Activated naive CD8-positive, alpha-beta T cell treated with anti-CD3 and anti-CD28 coated beads, Interleukin-2, amount 10 ng/mL, durations not matched to agents 7 days and 5 days (primary cell): ENCODE measurements around the gene MYO1C. TPM values are rescaled to one million over a fixed set of nuclear protein-coding genes. Genes with fewer than 3 reads are reported as not detected.

ENCODE experiments used
- ATAC-seq: fragments of 150-1000 bp; cut with Tn5 transposase; one replicate; pipeline ENCODE4 v1.10.0; 2021; ENCODE audit warnings: low read depth, moderate library complexity
- POLR2A ChIA-PET: fragments of 350-600 bp; sonication (Branson Sonifier 250); formaldehyde crosslinking; loops from one replicate; lab custom pipeline; 2021; ENCODE audit warnings: antibody characterized with exemption; lab: Charles Lee
- DNase-seq: peaks from one replicate; pipeline ENCODE4 v3.0.0; 2021
- H3K27ac Mint-ChIP-seq: one replicate; pipeline ENCODE4 v1.8.0; 2022; ENCODE audit warnings: mild to moderate bottlenecking, mixed read lengths
- H3K27me3 Mint-ChIP-seq: one replicate; pipeline ENCODE4 v1.8.0; 2022; ENCODE audit warnings: mild to moderate bottlenecking, moderate library complexity, mixed read lengths
- H3K36me3 Mint-ChIP-seq: one replicate; pipeline ENCODE4 v1.8.0; 2021; ENCODE audit warnings: mild to moderate bottlenecking, mixed read lengths
- H3K4me1 Mint-ChIP-seq: one replicate; pipeline ENCODE4 v1.8.0; 2021; ENCODE audit warnings: mixed read lengths
- H3K4me3 Mint-ChIP-seq: one replicate; pipeline ENCODE4 v1.8.0; 2022; ENCODE audit warnings: mild to moderate bottlenecking, moderate library complexity, mixed read lengths
- H3K9me3 Mint-ChIP-seq: one replicate; pipeline ENCODE4 v1.8.0; 2021; ENCODE audit warnings: mixed read lengths
- total RNA-seq, 2 experiments: library from RNA; stranded (reverse); gene quantifications; one replicate each; pipeline ENCODE4 v1.2.3, GENCODE V29; 2021

MYO1C gene
- total RNA-seq, 2 experiments from 2014 or later, result 28.6 to 34.1 TPM

- Mint-ChIP-seq H3K27ac (no peak overlapping the region), H3K27me3 (peaks cover 7% of the 10 kb centered on the region), H3K4me3 (no peak overlapping the region), H3K9me3 (no peaks in the 10 kb centered on the region), H3K36me3 (peaks cover under 1% of the 10 kb centered on the region), H3K4me1 (peaks cover 9% of the 10 kb centered on the region)
- ATAC-seq (no peak), DNase-seq (no peak)
- POLR2A ChIA-PET, result interaction anchor here (0.7 kb wide), 1 partner anchor 204 kb away, joined by 9 read pairs; no protein-coding TSS in a partner anchor
Measured at GRCh38 chr17:1474402-1475189, 17.9 kb downstream of the MYO1C start.

GRCh38 chr17:1473841-1474240 lies 18.6 kb downstream of the MYO1C start:
- POLR2A ChIA-PET, result interaction anchor here (0.7 kb wide), 1 partner anchor 203 kb away, joined by 9 read pairs; no protein-coding TSS in a partner anchor
- no peak for DNase-seq

GRCh38 chr17:1473170-1473569 lies 19.3 kb downstream of the MYO1C start:
- ATAC-seq, result peak; percentile 77
- DNase-seq, result no peak
- Mint-ChIP-seq H3K27me3 (peaks cover 5% of the 10 kb centered on the region), H3K36me3 (peaks cover 13% of the 10 kb centered on the region), H3K4me1 (peaks cover 9% of the 10 kb centered on the region), H3K27ac (no peak overlapping the region), H3K9me3 (peaks cover 6% of the 10 kb centered on the region), H3K4me3 (no peak overlapping the region)
- POLR2A ChIA-PET, result interaction anchor here (1.1 kb wide), 1 partner anchor 10 kb away, joined by 3 read pairs; no protein-coding TSS in a partner anchor

More at GRCh38 chr17:1473841-1474240, 18.6 kb downstream of the MYO1C start:
- Mint-ChIP-seq H3K9me3 (peaks cover 3% of the 10 kb centered on the region), H3K27ac (no peak overlapping the region), H3K27me3 (peaks cover 5% of the 10 kb centered on the region), H3K4me3 (no peak overlapping the region), H3K36me3 (peaks cover 8% of the 10 kb centered on the region), H3K4me1 (peaks cover 9% of the 10 kb centered on the region)
- no peak for ATAC-seq

GRCh38 chr17:1471911-1472821 lies 20.3 kb downstream of the MYO1C start:
- H3K9me3 Mint-ChIP-seq, result peaks cover 6% of the 10 kb centered on the region
- peaks cover 5% of the 10 kb centered on the region for H3K27me3 Mint-ChIP-seq
- H3K4me3 Mint-ChIP-seq, result no peak overlapping the region
- ATAC-seq (no peak), DNase-seq (no peak)
- peaks cover 9% of the 10 kb centered on the region for H3K4me1 Mint-ChIP-seq
- H3K27ac Mint-ChIP-seq, result no peak overlapping the region
- POLR2A ChIA-PET, result interaction anchor here (1.1 kb wide), 1 partner anchor 9 kb away, joined by 3 read pairs; no protein-coding TSS in a partner anchor
- peaks cover 18% of the 10 kb centered on the region for H3K36me3 Mint-ChIP-seq

- peaks cover 18% of the 10 kb centered on the region for H3K36me3 Mint-ChIP-seq
- no peak overlapping the region for H3K27ac Mint-ChIP-seq
- POLR2A ChIA-PET, result no interaction called here
- ATAC-seq (no peak), DNase-seq (no peak)
- H3K9me3 Mint-ChIP-seq, result peaks cover 6% of the 10 kb centered on the region
- peaks cover 9% of the 10 kb centered on the region for H3K4me1 Mint-ChIP-seq
- H3K4me3 Mint-ChIP-seq, result no peak overlapping the region
- H3K27me3 Mint-ChIP-seq, result peaks cover 5% of the 10 kb centered on the region
Measured at GRCh38 chr17:1471490-1471889, 21.0 kb downstream of the MYO1C start.

- H3K4me1 Mint-ChIP-seq, result peaks cover 9% of the 10 kb centered on the region
- peaks cover 6% of the 10 kb centered on the region for H3K9me3 Mint-ChIP-seq
- H3K4me3 Mint-ChIP-seq, result no peak overlapping the region
- H3K27ac Mint-ChIP-seq, result no peak overlapping the region
- DNase-seq (no peak), ATAC-seq (no peak)
- peaks cover 18% of the 10 kb centered on the region for H3K36me3 Mint-ChIP-seq
- H3K27me3 Mint-ChIP-seq, result peaks cover 7% of the 10 kb centered on the region
- POLR2A ChIA-PET, result no interaction called here
Measured at GRCh38 chr17:1470755-1471462, 21.6 kb downstream of the MYO1C start.

GRCh38 chr17:1470071-1470754 lies 22.3 kb downstream of the MYO1C start:
- H3K27me3 Mint-ChIP-seq, result peaks cover 12% of the 10 kb centered on the region
- peaks cover 18% of the 10 kb centered on the region for H3K36me3 Mint-ChIP-seq
- POLR2A ChIA-PET, result no interaction called here
- peaks cover 6% of the 10 kb centered on the region for H3K9me3 Mint-ChIP-seq
- no peak for DNase-seq
- peaks cover 9% of the 10 kb centered on the region for H3K4me1 Mint-ChIP-seq
- no peak overlapping the region for H3K27ac Mint-ChIP-seq
- no peak overlapping the region for H3K4me3 Mint-ChIP-seq
- ATAC-seq, result no peak

GRCh38 chr17:1469231-1469852 lies 23.1 kb downstream of the MYO1C start:
- DNase-seq (no peak), ATAC-seq (no peak)
- H3K4me3 Mint-ChIP-seq, result no peak overlapping the region
- peaks cover 12% of the 10 kb centered on the region for H3K27me3 Mint-ChIP-seq
- H3K4me1 Mint-ChIP-seq, result peaks cover 9% of the 10 kb centered on the region
- peaks cover 18% of the 10 kb centered on the region for H3K36me3 Mint-ChIP-seq
- H3K27ac Mint-ChIP-seq, result no peak overlapping the region
- H3K9me3 Mint-ChIP-seq, result peaks cover 6% of the 10 kb centered on the region
- POLR2A ChIA-PET, result no interaction called here

- H3K36me3 Mint-ChIP-seq, result peaks cover 18% of the 10 kb centered on the region
- peaks cover 18% of the 10 kb centered on the region for H3K27me3 Mint-ChIP-seq
- peaks cover 6% of the 10 kb centered on the region for H3K9me3 Mint-ChIP-seq
- no peak overlapping the region for H3K4me3 Mint-ChIP-seq
- DNase-seq (no peak), ATAC-seq (no peak)
- peaks cover 5% of the 10 kb centered on the region for H3K4me1 Mint-ChIP-seq
- POLR2A ChIA-PET, result no interaction called here
- H3K27ac Mint-ChIP-seq, result no peak overlapping the region
Measured at GRCh38 chr17:1467898-1468492, 24.5 kb downstream of the MYO1C start.

- H3K36me3 Mint-ChIP-seq, result peaks cover 18% of the 10 kb centered on the region
- ATAC-seq (no peak), DNase-seq (no peak)
- POLR2A ChIA-PET, result no interaction called here
- peaks cover 22% of the 10 kb centered on the region for H3K27me3 Mint-ChIP-seq
- H3K27ac Mint-ChIP-seq, result no peak overlapping the region
- H3K4me3 Mint-ChIP-seq, result no peak overlapping the region
- H3K9me3 Mint-ChIP-seq, result peaks cover 6% of the 10 kb centered on the region
- peaks cover 11% of the 10 kb centered on the region for H3K4me1 Mint-ChIP-seq
Measured at GRCh38 chr17:1467258-1467657, 25.2 kb downstream of the MYO1C start.

- DNase-seq, result no peak
- ATAC-seq, result no peak
- POLR2A ChIA-PET, result interaction anchor here (1.7 kb wide), 1 partner anchor 64 kb away, joined by 4 read pairs; the partner anchor contains the start of gene YWHAE
- Mint-ChIP-seq H3K36me3 (peaks cover 13% of the 10 kb centered on the region), H3K9me3 (peaks cover 5% of the 10 kb centered on the region), H3K27ac (no peak overlapping the region), H3K27me3 (peaks cover 37% of the 10 kb centered on the region), H3K4me3 (no peak overlapping the region), H3K4me1 (peaks cover 14% of the 10 kb centered on the region)
Measured at GRCh38 chr17:1464186-1464585, 28.3 kb downstream of the MYO1C start.
